HCT116 (cell line): Measurements from ENCODE around the gene AGFG2. TPM values are rescaled to one million over a fixed set of nuclear protein-coding genes. Genes with fewer than 3 reads are reported as not detected.

Experiments
- ATAC-seq: fragments of 200-7000 bp; cut with Tn5 transposase; 2 replicates; pipeline ENCODE4 v1.9.1; 2020; ENCODE audit warnings: mild to moderate bottlenecking, moderate library complexity
- BruUV-seq: library from RNA; stranded (reverse); fragments of 400-500 nt; replicated peaks from 2 replicates; lab custom pipeline; 2021; lab: Mats Ljungman, UMichigan
- CTCF ChIA-PET: fragments of 300-600 bp; sonication (Branson Sonifier 250); formaldehyde crosslinking; loops from one replicate; lab custom pipeline; 2021; ENCODE audit warnings: antibody characterized with exemption; lab: Charles Lee
- POLR2A ChIA-PET: fragments of 300-600, 350-600 bp; sonication (Branson Sonifier 250); formaldehyde crosslinking; loops from one replicate; lab custom pipeline; 2021; ENCODE audit warnings: antibody characterized with exemption; lab: Charles Lee
- RAD21 ChIA-PET, 2 experiments: fragments of 300-600 bp; sonication (Branson Sonifier 250); formaldehyde crosslinking; loops; one replicate each; lab custom pipeline; 2023; ENCODE audit warnings: low total read pairs in 2 of 2; ENCODE audit not compliant: uncharacterized antibody in 2 of 2, unreplicated experiment in 2 of 2, low non-redundant PET in 1 of 2; lab: Charles Lee
- DNase-seq: peaks from one replicate; pipeline ENCODE4 v3.0.0-alpha.2; 2010; ENCODE audit warnings: low read depth, low spot score
- H2AFZ ChIP-seq: fragments of 200-600 bp; shearing (Covaris generic), sonication (generic); 2 replicates; pipeline ENCODE4 v1.6.1; 2017; ENCODE audit warnings: low read depth, mixed run types, mixed read lengths, antibody characterized with exemption, low read length; ENCODE audit not compliant: poor library complexity, severe bottlenecking
- H3K27ac ChIP-seq: 2 replicates; pipeline ENCODE4 v1.5.1; 2012; ENCODE audit warnings: low read depth, low read length
- H3K27me3 ChIP-seq: fragments of 200-600 bp; sonication (generic); 2 replicates; pipeline ENCODE4 v1.6.1; 2016; ENCODE audit warnings: mixed run types, low read length, mixed read lengths; ENCODE audit not compliant: insufficient read depth
- H3K36me3 ChIP-seq, 2 experiments: fragments of 200-500 bp in 1 of 2; fragments of 200-600 bp in 1 of 2; sonication (Bioruptor generic) in 1 of 2; sonication (generic) in 1 of 2; 2 replicates each; pipeline versions ENCODE4 v1.5.1 to v1.6.1; 2014 to 2016; ENCODE audit warnings: low read length in 2 of 2, inconsistent platforms in 1 of 2, mixed read lengths in 1 of 2, mixed run types in 1 of 2; ENCODE audit not compliant: insufficient read depth in 2 of 2, control insufficient read depth in 1 of 2
- H3K4me1 ChIP-seq, 2 experiments: fragments of 200-600 bp in 1 of 2; sonication (generic) in 1 of 2; 2 replicates each; pipeline versions ENCODE4 v1.5.1 to v1.6.1; 2012 to 2017; ENCODE audit warnings: low read length in 2 of 2, inconsistent platforms in 1 of 2, mild to moderate bottlenecking in 1 of 2, mixed read lengths in 1 of 2, mixed run types in 1 of 2, moderate library complexity in 1 of 2; ENCODE audit not compliant: insufficient read depth in 2 of 2, control insufficient read depth in 1 of 2
- H3K4me2 ChIP-seq: fragments of 200-600 bp; sonication (generic); 2 replicates; pipeline ENCODE4 v1.6.1; 2017; ENCODE audit warnings: mixed run types, low read length, mixed read lengths
- H3K4me3 ChIP-seq, 2 experiments: fragments of 200-600 bp in 1 of 2; sonication (generic) in 1 of 2; replicated peaks in 1 of 2; 2 replicates each; pipeline ENCODE4 v1.5.1; 2011 to 2016; ENCODE audit warnings: low read length in 2 of 2, control low read depth in 1 of 2, low read depth in 1 of 2, mild to moderate bottlenecking in 1 of 2, mixed read lengths in 1 of 2, mixed run types in 1 of 2
- H3K79me2 ChIP-seq: fragments of 200-600 bp; sonication (generic); 2 replicates; pipeline ENCODE4 v1.6.1; 2017; ENCODE audit warnings: mild to moderate bottlenecking, mixed run types, low read length, moderate library complexity, mixed read lengths; ENCODE audit not compliant: insufficient read depth
- H3K9ac ChIP-seq: fragments of 200-600 bp; sonication (generic); 2 replicates; pipeline ENCODE4 v1.6.1; 2016; ENCODE audit warnings: low read length, mixed read lengths
- H3K9me2 ChIP-seq: fragments of 200-600 bp; sonication (generic), shearing (Covaris generic); 2 replicates; pipeline ENCODE4 v1.6.1; 2017; ENCODE audit warnings: mixed run types, mild to moderate bottlenecking, moderate library complexity; ENCODE audit not compliant: insufficient read depth
- H3K9me3 ChIP-seq, 2 experiments: fragments of 200-500 bp in 1 of 2; fragments of 200-600 bp in 1 of 2; sonication (Bioruptor generic) in 1 of 2; sonication (generic) in 1 of 2; 2 replicates each; pipeline ENCODE4 v1.6.1; 2014 to 2017; ENCODE audit warnings: low read length in 2 of 2, mixed read lengths in 2 of 2, inconsistent platforms in 1 of 2, low read depth in 1 of 2, mild to moderate bottlenecking in 1 of 2, mixed run types in 1 of 2, moderate library complexity in 1 of 2; ENCODE audit not compliant: control insufficient read depth in 1 of 2, insufficient read depth in 1 of 2
- H4K20me1 ChIP-seq: fragments of 200-600 bp; sonication (generic), shearing (Covaris generic); 2 replicates; pipeline ENCODE4 v1.6.1; 2017; ENCODE audit warnings: mixed run types, mild to moderate bottlenecking, moderate library complexity; ENCODE audit not compliant: insufficient read depth
- CEBPB ChIP-seq: IDR thresholded peaks from 2 replicates; pipeline ENCODE4 v1.6.1; 2012; ENCODE audit warnings: low read depth
- EGR1 ChIP-seq: IDR thresholded peaks from 2 replicates; pipeline ENCODE4 v1.6.1; 2012; ENCODE audit warnings: low read depth
- EZH2 ChIP-seq: fragments of 200-600 bp; sonication (generic); IDR thresholded peaks from 2 replicates; pipeline ENCODE4 v1.6.1; 2017; ENCODE audit warnings: antibody characterized with exemption, mixed run types
- EZH2phosphoT487 ChIP-seq: fragments of 200-600 bp; IDR thresholded peaks from 2 replicates; pipeline ENCODE4 v1.6.1; 2018; ENCODE audit warnings: antibody characterized with exemption, borderline replicate concordance
- POLR2A ChIP-seq: IDR thresholded peaks from 2 replicates; pipeline ENCODE4 v1.7.0; 2011; ENCODE audit warnings: borderline replicate concordance; ENCODE audit not compliant: insufficient read depth, insufficient read length; ENCODE audit errors: extremely low read depth
- POLR2AphosphoS5 ChIP-seq: IDR thresholded peaks from 2 replicates; pipeline ENCODE4 v1.6.1; 2011; ENCODE audit warnings: mild to moderate bottlenecking, low read depth, low read length, moderate library complexity
- RAD21 ChIP-seq: IDR thresholded peaks from 2 replicates; pipeline ENCODE4 v1.6.1; 2012; ENCODE audit warnings: low read depth, mild to moderate bottlenecking
- SRF ChIP-seq: IDR thresholded peaks from 2 replicates; pipeline ENCODE4 v1.6.1; 2012; ENCODE audit warnings: low read depth
- intact Hi-C: fragments of 100-400 bp; cut with micrococcal nuclease; formaldehyde crosslinking; loops from 2 replicates; pipeline ENCODE4 v1.10.0; 2022
- total RNA-seq: library from RNA; stranded (reverse); gene quantifications from one replicate; pipeline ENCODE4 v1.2.1, GENCODE V29; 2021; ENCODE audit not compliant: unreplicated experiment
- TF ChIP-seq, protein P1 (sequence below): IDR thresholded peaks from 2 replicates; pipeline ENCODE4 v1.6.1; 2011; ENCODE audit warnings: mild to moderate bottlenecking, low read length, moderate library complexity; ENCODE audit not compliant: insufficient replicate concordance; ENCODE audit errors: extremely low read depth

AGFG2 gene
- total RNA-seq, 1 experiment from 2014 or later, result 14.0 TPM

DNA sequence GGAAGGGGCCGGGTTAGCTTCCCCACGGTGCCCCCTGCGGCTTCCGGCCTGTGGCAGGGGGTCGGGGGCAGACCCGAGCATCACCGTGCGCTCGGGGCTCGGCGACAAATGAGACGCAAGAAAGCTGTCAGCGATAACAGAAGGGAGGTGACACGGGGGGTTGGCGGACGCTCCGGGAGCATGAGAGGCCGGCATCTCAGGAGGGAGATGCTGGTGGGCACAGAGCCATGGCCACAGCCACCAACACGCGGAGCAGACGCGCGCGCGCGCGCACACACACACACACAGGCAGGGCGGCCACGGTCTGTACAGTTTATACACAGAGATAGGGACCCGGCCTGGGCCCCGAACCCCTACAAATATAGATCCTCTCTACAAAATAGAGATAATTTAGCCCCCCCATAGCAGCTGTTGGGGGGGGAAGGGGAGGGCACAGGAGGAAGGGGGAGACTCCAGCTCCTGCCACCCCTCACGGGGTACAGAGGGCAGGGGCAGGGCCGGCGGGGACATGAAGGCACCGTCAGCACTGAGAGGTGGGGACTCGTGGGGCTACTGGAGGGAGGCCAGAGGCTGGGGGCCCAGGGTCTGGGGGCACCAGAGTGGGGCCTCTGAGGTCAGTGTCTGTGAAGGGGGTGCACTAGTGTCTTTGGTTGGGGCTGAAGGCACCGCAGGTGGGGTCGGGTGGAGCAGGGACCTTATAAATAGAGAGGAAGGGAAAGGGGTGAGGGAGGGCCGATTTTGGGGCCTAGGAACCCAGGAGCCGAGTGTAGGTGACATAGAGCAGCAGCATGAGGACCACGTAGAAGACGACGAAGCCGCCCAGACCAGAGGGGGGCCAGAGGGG is 35.6 kb downstream of the AGFG2 start:
- CTCF ChIA-PET, result no interaction called here
- no TSS peak for BruUV-seq

More for the DNA sequence above, 35.6 kb downstream of the AGFG2 start:
- Histone ChIP-seq H3K9me3 (no peaks in the 10 kb centered on the region), H3K9ac (no peak overlapping the region), H2AFZ (no peak overlapping the region), H3K79me2 (no peaks in the 10 kb centered on the region), H3K4me2 (no peak overlapping the region), H3K27ac (no peak overlapping the region; the same call in 1 of the 2 replicates), H3K4me1 (peaks cover 14 to 26% of the 10 kb centered on the region in 2 experiments), H3K9me2 (no peaks in the 10 kb centered on the region), H3K4me3 (no peak overlapping the region), H3K36me3 (peaks cover under 1 to 2% of the 10 kb centered on the region in 2 experiments; a peak in 3 of 4 replicates), H3K27me3 (no peaks in the 10 kb centered on the region), H4K20me1 (no peaks in the 10 kb centered on the region)
- intact Hi-C loops, result no loop called here
- ChIA-PET RAD21 (no interaction called here), POLR2A (no interaction called here)
- TF ChIP-seq, protein P1, sequence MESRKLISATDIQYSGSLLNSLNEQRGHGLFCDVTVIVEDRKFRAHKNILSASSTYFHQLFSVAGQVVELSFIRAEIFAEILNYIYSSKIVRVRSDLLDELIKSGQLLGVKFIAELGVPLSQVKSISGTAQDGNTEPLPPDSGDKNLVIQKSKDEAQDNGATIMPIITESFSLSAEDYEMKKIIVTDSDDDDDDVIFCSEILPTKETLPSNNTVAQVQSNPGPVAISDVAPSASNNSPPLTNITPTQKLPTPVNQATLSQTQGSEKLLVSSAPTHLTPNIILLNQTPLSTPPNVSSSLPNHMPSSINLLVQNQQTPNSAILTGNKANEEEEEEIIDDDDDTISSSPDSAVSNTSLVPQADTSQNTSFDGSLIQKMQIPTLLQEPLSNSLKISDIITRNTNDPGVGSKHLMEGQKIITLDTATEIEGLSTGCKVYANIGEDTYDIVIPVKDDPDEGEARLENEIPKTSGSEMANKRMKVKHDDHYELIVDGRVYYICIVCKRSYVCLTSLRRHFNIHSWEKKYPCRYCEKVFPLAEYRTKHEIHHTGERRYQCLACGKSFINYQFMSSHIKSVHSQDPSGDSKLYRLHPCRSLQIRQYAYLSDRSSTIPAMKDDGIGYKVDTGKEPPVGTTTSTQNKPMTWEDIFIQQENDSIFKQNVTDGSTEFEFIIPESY, result no peak
- TF ChIP-seq EGR1 (no peak), EZH2 (no peak), EZH2phosphoT487 (no peak), SRF (no peak), RAD21 (no peak), POLR2AphosphoS5 (no peak), POLR2A (no peak), CEBPB (no peak)
- ATAC-seq (no peak), DNase-seq (no peak)
